ENCODE measurements around the gene WDR27.

Gene WDR27

GRCh38 chr6:169675011-169675410 lies 26.8 kb downstream of the WDR27 start:
- no peak for TF ChIP-seq REST (IDR thresholded peaks at IDR 0.05; ENCODE audit: low read depth)
- TF ChIP-seq, protein P1, sequence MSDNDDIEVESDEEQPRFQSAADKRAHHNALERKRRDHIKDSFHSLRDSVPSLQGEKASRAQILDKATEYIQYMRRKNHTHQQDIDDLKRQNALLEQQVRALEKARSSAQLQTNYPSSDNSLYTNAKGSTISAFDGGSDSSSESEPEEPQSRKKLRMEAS (IDR thresholded peaks at IDR 0.05), result no peak

DNA sequence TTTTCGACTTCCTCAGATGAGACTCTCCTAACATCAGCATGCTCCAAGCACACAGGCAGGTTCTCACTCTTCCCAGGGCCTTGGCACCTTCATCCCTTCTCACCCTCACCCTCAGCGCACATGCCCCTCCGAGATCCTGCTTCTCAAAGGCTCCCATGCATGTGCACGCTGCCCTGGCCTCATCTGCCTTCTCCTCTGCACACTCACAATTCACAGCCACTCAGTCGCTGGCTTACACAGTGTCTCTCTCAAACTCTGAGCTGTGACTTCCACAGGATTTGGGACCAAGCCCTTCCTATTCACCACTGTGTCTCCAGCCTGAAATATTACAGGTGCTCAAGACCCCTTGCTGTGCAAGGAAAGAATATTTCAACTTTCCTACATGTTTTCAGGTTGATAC lies 30.3 kb downstream of the WDR27 start:
- TF ChIP-seq EP300 (IDR thresholded peaks at IDR 0.05; ENCODE audit: borderline replicate concordance) (no peak), USF1 (IDR thresholded peaks at IDR 0.05) (no peak), ZBTB7A (IDR thresholded peaks at IDR 0.05; ENCODE audit: low read depth) (no peak)
- TF ChIP-seq, protein P1 (IDR thresholded peaks at IDR 0.05), result no peak

- no peak for TF ChIP-seq NFIC (IDR thresholded peaks at IDR 0.05)
Observed at GRCh38 chr6:169669889-169670288, 31.9 kb downstream of the WDR27 start.

- no peak for TF ChIP-seq EP300 (IDR thresholded peaks at IDR 0.05; ENCODE audit: borderline replicate concordance)
Observed at GRCh38 chr6:169669147-169669546, 32.7 kb downstream of the WDR27 start.

DNA sequence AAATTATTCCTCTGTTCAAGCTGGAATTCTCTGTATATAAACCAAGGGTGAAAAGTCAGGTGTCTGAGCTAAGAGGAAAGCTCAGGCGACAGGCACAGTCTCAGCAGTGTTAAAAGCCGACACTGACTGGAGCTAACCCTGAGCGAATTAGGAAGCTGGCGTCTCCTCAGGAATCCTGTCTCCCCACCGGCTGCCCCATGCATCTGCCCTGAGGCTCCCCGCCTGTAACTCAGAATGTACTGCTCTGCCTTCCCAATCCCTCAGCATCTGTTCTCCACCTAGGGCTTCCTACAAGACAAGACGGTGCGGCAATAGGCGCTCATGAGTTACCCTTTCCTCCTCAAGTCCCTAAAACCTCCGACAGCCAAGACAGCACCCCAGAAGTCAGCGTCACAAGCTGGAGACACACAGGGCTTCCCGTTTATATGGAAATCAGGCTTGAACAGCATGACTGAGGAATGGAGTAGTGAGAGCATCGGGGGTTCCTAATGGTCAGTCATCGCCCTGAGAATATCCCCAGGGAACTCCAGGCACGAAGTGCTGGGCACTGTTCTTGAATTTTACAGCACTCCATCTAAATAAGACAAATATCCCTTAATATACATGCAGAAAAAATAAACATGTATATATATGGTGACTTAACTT lies 33.5 kb downstream of the WDR27 start:
- TF ChIP-seq TEAD4 (IDR thresholded peaks at IDR 0.05) (no peak), ZBTB7A (IDR thresholded peaks at IDR 0.05; ENCODE audit: low read depth) (no peak), TAF1 (IDR thresholded peaks at IDR 0.05; ENCODE audit: low read depth) (no peak), CREB1 (IDR thresholded peaks at IDR 0.05; ENCODE audit: low read depth) (no peak), REST (IDR thresholded peaks at IDR 0.05; ENCODE audit: low read depth) (no peak), EGR1 (IDR thresholded peaks at IDR 0.05) (no peak), EP300 (IDR thresholded peaks at IDR 0.05; ENCODE audit: borderline replicate concordance) (no peak), RAD21 (IDR thresholded peaks at IDR 0.05; ENCODE audit: low read depth) (no peak), NFIC (IDR thresholded peaks at IDR 0.05) (no peak), TCF12 (IDR thresholded peaks at IDR 0.05; ENCODE audit: low read depth) (no peak), YY1 (IDR thresholded peaks at IDR 0.05; ENCODE audit: low read depth) (no peak), CEBPB (IDR thresholded peaks at IDR 0.05) (no peak), FOXM1 (IDR thresholded peaks at IDR 0.05; ENCODE audit: borderline replicate concordance, low read depth) (no peak), USF1 (IDR thresholded peaks at IDR 0.05) (no peak)
- TF ChIP-seq, protein P1 (IDR thresholded peaks at IDR 0.05), result no peak

DNA sequence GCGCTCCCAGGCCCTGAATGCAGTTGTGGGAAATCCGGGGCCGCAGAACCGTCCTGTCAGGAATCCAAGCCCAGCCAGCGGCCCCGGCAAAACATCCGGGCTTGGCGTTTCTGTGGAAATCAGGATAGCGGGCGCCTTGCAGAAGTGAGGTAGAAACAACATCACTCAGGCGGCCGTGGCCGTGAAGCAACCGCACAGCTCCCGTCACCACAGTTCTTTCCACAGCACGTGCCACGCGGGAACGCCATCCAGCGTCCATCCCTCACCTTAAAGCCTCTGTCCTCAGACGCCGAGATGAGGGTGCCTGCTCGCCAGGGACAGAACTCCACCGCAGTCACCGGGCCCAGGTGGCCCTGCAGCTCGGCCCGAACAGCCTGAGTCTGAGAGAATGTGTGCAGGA lies 34.1 kb downstream of the WDR27 start:
- no peak for TF ChIP-seq EGR1 (IDR thresholded peaks at IDR 0.05)
- TF ChIP-seq TCF12 (IDR thresholded peaks at IDR 0.05; ENCODE audit: low read depth), result no peak
- TF ChIP-seq USF1 (IDR thresholded peaks at IDR 0.05), result no peak
- no peak for TF ChIP-seq YY1 (IDR thresholded peaks at IDR 0.05; ENCODE audit: low read depth)
- TF ChIP-seq TEAD4 (IDR thresholded peaks at IDR 0.05), result no peak
- TF ChIP-seq, protein P1 (IDR thresholded peaks at IDR 0.05), result no peak
- no peak for TF ChIP-seq REST (IDR thresholded peaks at IDR 0.05; ENCODE audit: low read depth)
- no peak for TF ChIP-seq ZBTB7A (IDR thresholded peaks at IDR 0.05; ENCODE audit: low read depth)
- no peak for TF ChIP-seq NFIC (IDR thresholded peaks at IDR 0.05)
- TF ChIP-seq RAD21 (IDR thresholded peaks at IDR 0.05; ENCODE audit: low read depth), result no peak
- no peak for TF ChIP-seq TAF1 (IDR thresholded peaks at IDR 0.05; ENCODE audit: low read depth)
- TF ChIP-seq CREB1 (IDR thresholded peaks at IDR 0.05; ENCODE audit: low read depth), result no peak
- no peak for TF ChIP-seq EP300 (IDR thresholded peaks at IDR 0.05; ENCODE audit: borderline replicate concordance)
- no peak for TF ChIP-seq FOXM1 (IDR thresholded peaks at IDR 0.05; ENCODE audit: borderline replicate concordance, low read depth)
- TF ChIP-seq CEBPB (IDR thresholded peaks at IDR 0.05), result no peak
